HepG2 (cell line): Measurements from ENCODE around the gene CHST12. TPM values are rescaled to one million over a fixed set of nuclear protein-coding genes. Genes with fewer than 3 reads are reported as not detected.
A peak's percentile ranks its signal among the peaks of the same experiment; 100 is the strongest.

Experiments used
- BHLHE40 ChIP-seq: IDR thresholded peaks from 2 replicates; pipeline ENCODE4 v1.6.1; 2011; ENCODE audit warnings: low read length, improper control_type of control experiment
- CBX5 ChIP-seq: sonication (generic); formaldehyde crosslinking; IDR thresholded peaks from 2 replicates; pipeline ENCODE4 v1.4.0; 2020; ENCODE audit warnings: missing genetic modification reagents, borderline replicate concordance
- GTF2F1 ChIP-seq: fragments of 150-350 bp; IDR thresholded peaks from 2 replicates; pipeline ENCODE4 v1.6.1; 2014; ENCODE audit warnings: low read length
- HNF4G ChIP-seq, 2 experiments: sonication (generic) in 1 of 2; formaldehyde crosslinking in 1 of 2; IDR thresholded peaks; 2 replicates each; pipeline versions ENCODE4 v1.4.0 to v1.6.1; 2011 to 2020; ENCODE audit warnings: borderline replicate concordance in 2 of 2, low read depth in 2 of 2, mild to moderate bottlenecking in 2 of 2, low read length in 1 of 2, missing genetic modification reagents in 1 of 2, moderate library complexity in 1 of 2
- HNRNPL ChIP-seq: fragments of 200-400 bp; formaldehyde crosslinking; IDR thresholded peaks from 2 replicates; pipeline ENCODE4 v1.6.1; 2017; ENCODE audit warnings: mild to moderate bottlenecking, low read depth, low read length
- JUNB ChIP-seq: sonication (generic); formaldehyde crosslinking; IDR thresholded peaks from 2 replicates; pipeline ENCODE4 v1.8.0; 2022; ENCODE audit warnings: missing genetic modification reagents, mild to moderate bottlenecking, borderline replicate concordance
- MEF2D ChIP-seq: sonication (generic); formaldehyde crosslinking; IDR thresholded peaks from 2 replicates; pipeline ENCODE4 v1.5.1; 2020; ENCODE audit warnings: mild to moderate bottlenecking, missing genetic modification reagents
- MIER2 ChIP-seq: IDR thresholded peaks from 2 replicates; pipeline ENCODE4 v1.6.1; 2016; ENCODE audit warnings: missing biosample characterization, missing genetic modification reagents
- NCOR1 ChIP-seq: fragments of 200-600 bp; sonication (generic); IDR thresholded peaks from 2 replicates; pipeline ENCODE4 v1.7.0; 2017; ENCODE audit warnings: antibody characterized with exemption, low read length, borderline replicate concordance
- PLRG1 ChIP-seq: fragments of 450-650 bp; conservative IDR thresholded peaks from 2 replicates; pipeline ENCODE4 v1.6.1; 2016
- POLR2G ChIP-seq: fragments of 200-400 bp; formaldehyde crosslinking; IDR thresholded peaks from 2 replicates; pipeline ENCODE4 v1.6.1; 2018; ENCODE audit warnings: mild to moderate bottlenecking, low read depth, low read length, moderate library complexity
- REXO4 ChIP-seq: sonication (generic); formaldehyde crosslinking; IDR thresholded peaks from 2 replicates; pipeline ENCODE4 v1.8.0; 2022; ENCODE audit warnings: missing genetic modification reagents, mild to moderate bottlenecking, borderline replicate concordance
- SCMH1 ChIP-seq: sonication (generic); formaldehyde crosslinking; IDR thresholded peaks from 2 replicates; pipeline ENCODE4 v1.9.0; 2021; ENCODE audit warnings: missing genetic modification reagents, mild to moderate bottlenecking, borderline replicate concordance
- TCF7L2 ChIP-seq: IDR thresholded peaks from 2 replicates; pipeline ENCODE4 v1.6.1; 2011; ENCODE audit warnings: mild to moderate bottlenecking, low read depth, low read length, moderate library complexity
- THAP11 ChIP-seq: IDR thresholded peaks from 2 replicates; pipeline ENCODE4 v1.6.1; 2016; ENCODE audit warnings: missing biosample characterization, missing genetic modification reagents
- TP53 ChIP-seq: sonication (generic); formaldehyde crosslinking; conservative IDR thresholded peaks from 2 replicates; pipeline ENCODE4 v1.4.0; 2020; ENCODE audit warnings: missing genetic modification reagents
- TRIM24 ChIP-seq: sonication (generic); formaldehyde crosslinking; IDR thresholded peaks from 2 replicates; pipeline ENCODE4 v1.8.0; 2022; ENCODE audit warnings: mild to moderate bottlenecking, missing genetic modification reagents
- ZFP90 ChIP-seq: sonication (generic); formaldehyde crosslinking; IDR thresholded peaks from 2 replicates; pipeline ENCODE4 v1.8.0; 2022; ENCODE audit warnings: missing genetic modification reagents, mild to moderate bottlenecking, inconsistent platforms, borderline replicate concordance
- ZNF138 ChIP-seq: sonication (generic); formaldehyde crosslinking; IDR thresholded peaks from 2 replicates; pipeline ENCODE4 v1.5.0; 2020; ENCODE audit warnings: mild to moderate bottlenecking, low read depth, missing genetic modification reagents
- ZNF225 ChIP-seq: sonication (generic); formaldehyde crosslinking; IDR thresholded peaks from 2 replicates; pipeline ENCODE4 v1.4.0; 2020; ENCODE audit warnings: mild to moderate bottlenecking, missing genetic modification reagents
- ZNF639 ChIP-seq: conservative IDR thresholded peaks from 2 replicates; pipeline ENCODE4 v1.6.1; 2018; ENCODE audit warnings: missing genetic modification reagents
- ZNF691 ChIP-seq: sonication (generic); formaldehyde crosslinking; IDR thresholded peaks from 2 replicates; pipeline ENCODE4 v1.4.0; 2020; ENCODE audit warnings: missing genetic modification reagents, low read depth, mild to moderate bottlenecking, borderline replicate concordance
- ZNF766 ChIP-seq: sonication (generic); formaldehyde crosslinking; IDR thresholded peaks from 2 replicates; pipeline ENCODE4 v1.5.0; 2020; ENCODE audit warnings: missing genetic modification reagents, borderline replicate concordance
- ZNF788 ChIP-seq: sonication (generic); formaldehyde crosslinking; IDR thresholded peaks from 2 replicates; pipeline ENCODE4 v1.5.0; 2020; ENCODE audit warnings: mild to moderate bottlenecking, missing genetic modification reagents, borderline replicate concordance
- polyA plus RNA-seq, 8 experiments: library from polyadenylated mRNA; depleted of rRNA in 3 of 8; stranded (reverse) in 7 of 8; unstranded in 1 of 8; fragments of >200 nt; fragmentation: Illumina TruSeq in 4 of 8; extraction: Trizol in 4 of 8; gene quantifications; 2 replicates each; pipeline versions ENCODE4 v1.2.1 to v1.2.3, GENCODE V29; 2011 to 2016; ENCODE audit warnings: low read depth in 4 of 8, missing spikeins in 1 of 8, mixed read lengths in 1 of 8; ENCODE audit not compliant: insufficient read depth in 1 of 8
- total RNA-seq, 5 experiments: library from RNA; depleted of rRNA; stranded (reverse); fragments of >200 nt; fragmentation: Illumina TruSeq; extraction: Trizol; gene quantifications; 2 replicates each; pipeline ENCODE4 v1.2.3, GENCODE V29; 2016; ENCODE audit warnings: low read depth in 1 of 5
- TF ChIP-seq, protein P1 (sequence below): sonication (generic); formaldehyde crosslinking; conservative IDR thresholded peaks from 2 replicates; pipeline ENCODE4 v1.4.0; 2020; ENCODE audit warnings: mild to moderate bottlenecking, missing genetic modification reagents, moderate library complexity

The CHST12 gene
- total and polyA plus RNA-seq, 2 of the 13 experiments (the other 11 are each of a cell fraction or from before 2014, with no cell fraction given): 6.4 to 15.8 TPM

- TF ChIP-seq JUNB (CRISPR knock-in tag) (no peak), ZNF788 (CRISPR knock-in tag) (0 out of 2 replicates have a peak, but pooled peaks have one; percentile 10), ZNF766 (CRISPR knock-in tag) (no peak), HNRNPL (peak; percentile 85), THAP11 (CRISPR knock-in tag) (no peak), GTF2F1 (no peak), BHLHE40 (no peak), ZNF639 (CRISPR knock-in tag) (no peak), NCOR1 (no peak), REXO4 (CRISPR knock-in tag) (no peak), PLRG1 (no peak), TCF7L2 (no peak), HNF4G (IDR thresholded peaks at IDR 0.05; ENCODE audit: borderline replicate concordance, low read depth, low read length) (no peak), HNF4G (CRISPR knock-in tag; IDR thresholded peaks at IDR 0.05; ENCODE audit: borderline replicate concordance, low read depth) (no peak), ZNF691 (0 out of 2 replicates have a peak, but pooled peaks have one; percentile 63), TP53 (no peak), ZFP90 (CRISPR knock-in tag) (0 out of 2 replicates have a peak, but pooled peaks have one; percentile 11), CBX5 (CRISPR knock-in tag) (no peak), ZNF225 (no peak), SCMH1 (CRISPR knock-in tag) (no peak), MIER2 (CRISPR knock-in tag) (no peak), TRIM24 (CRISPR knock-in tag) (no peak), POLR2G (no peak), ZNF138 (CRISPR knock-in tag) (no peak), MEF2D (CRISPR knock-in tag) (no peak)
- TF ChIP-seq, protein P1, sequence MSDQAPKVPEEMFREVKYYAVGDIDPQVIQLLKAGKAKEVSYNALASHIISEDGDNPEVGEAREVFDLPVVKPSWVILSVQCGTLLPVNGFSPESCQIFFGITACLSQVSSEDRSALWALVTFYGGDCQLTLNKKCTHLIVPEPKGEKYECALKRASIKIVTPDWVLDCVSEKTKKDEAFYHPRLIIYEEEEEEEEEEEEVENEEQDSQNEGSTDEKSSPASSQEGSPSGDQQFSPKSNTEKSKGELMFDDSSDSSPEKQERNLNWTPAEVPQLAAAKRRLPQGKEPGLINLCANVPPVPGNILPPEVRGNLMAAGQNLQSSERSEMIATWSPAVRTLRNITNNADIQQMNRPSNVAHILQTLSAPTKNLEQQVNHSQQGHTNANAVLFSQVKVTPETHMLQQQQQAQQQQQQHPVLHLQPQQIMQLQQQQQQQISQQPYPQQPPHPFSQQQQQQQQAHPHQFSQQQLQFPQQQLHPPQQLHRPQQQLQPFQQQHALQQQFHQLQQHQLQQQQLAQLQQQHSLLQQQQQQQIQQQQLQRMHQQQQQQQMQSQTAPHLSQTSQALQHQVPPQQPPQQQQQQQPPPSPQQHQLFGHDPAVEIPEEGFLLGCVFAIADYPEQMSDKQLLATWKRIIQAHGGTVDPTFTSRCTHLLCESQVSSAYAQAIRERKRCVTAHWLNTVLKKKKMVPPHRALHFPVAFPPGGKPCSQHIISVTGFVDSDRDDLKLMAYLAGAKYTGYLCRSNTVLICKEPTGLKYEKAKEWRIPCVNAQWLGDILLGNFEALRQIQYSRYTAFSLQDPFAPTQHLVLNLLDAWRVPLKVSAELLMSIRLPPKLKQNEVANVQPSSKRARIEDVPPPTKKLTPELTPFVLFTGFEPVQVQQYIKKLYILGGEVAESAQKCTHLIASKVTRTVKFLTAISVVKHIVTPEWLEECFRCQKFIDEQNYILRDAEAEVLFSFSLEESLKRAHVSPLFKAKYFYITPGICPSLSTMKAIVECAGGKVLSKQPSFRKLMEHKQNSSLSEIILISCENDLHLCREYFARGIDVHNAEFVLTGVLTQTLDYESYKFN (CRISPR knock-in tag): peak; percentile 43; the same call in 1 of the 2 replicates
Measured at GRCh38 chr7:2474813-2475677, 71.6 kb downstream of the CHST12 start (continued).
